Caco-2 (cell line): ENCODE measurements around the gene ATXN1. TPM values are rescaled to one million over a fixed set of nuclear protein-coding genes. Genes with fewer than 3 reads are reported as not detected.

Experiments
- BruUV-seq: library from RNA; stranded (reverse); fragments of 400-500 nt; replicated peaks from 2 replicates; lab custom pipeline; 2021; lab: Mats Ljungman, UMichigan
- CTCF ChIA-PET: fragments of 300-600 bp; sonication (Branson Sonifier 250); formaldehyde crosslinking; loops from one replicate; lab custom pipeline; 2022; ENCODE audit warnings: antibody characterized with exemption; lab: Charles Lee
- POLR2A ChIA-PET: fragments of 300-600 bp; sonication (Branson Sonifier 250); formaldehyde crosslinking; loops from one replicate; lab custom pipeline; 2022; ENCODE audit warnings: antibody characterized with exemption; lab: Charles Lee
- DNase-seq, 2 experiments: peaks; one replicate each; pipeline versions ENCODE4 v3.0.0 to v3.0.0-alpha.2; 2020 to 2022
- H3K27me3 ChIP-seq: replicated peaks from 2 replicates; pipeline ENCODE4 v1.6.0; 2011; ENCODE audit warnings: low read length; ENCODE audit not compliant: control insufficient read depth, insufficient read depth
- H3K36me3 ChIP-seq: 2 replicates; pipeline ENCODE4 v1.5.1; 2011; ENCODE audit warnings: low read length; ENCODE audit not compliant: control insufficient read depth, insufficient read depth
- H3K4me1 ChIP-seq: fragments of 250-450 bp; sonication (Bioruptor Pico); 2 replicates; pipeline ENCODE4 v1.5.1; 2020; ENCODE audit warnings: mild to moderate bottlenecking
- H3K4me3 ChIP-seq: 2 replicates; pipeline ENCODE4 v1.5.1; 2011; ENCODE audit warnings: low read depth, mild to moderate bottlenecking, control low read depth, low read length
- H3K9me3 ChIP-seq: fragments of 250-450 bp; sonication (Bioruptor Pico); 2 replicates; pipeline ENCODE4 v1.5.1; 2020; ENCODE audit warnings: mild to moderate bottlenecking, moderate library complexity
- H3K27ac Mint-ChIP-seq: one replicate; pipeline ENCODE4 v1.8.0; 2022; ENCODE audit warnings: mixed read lengths; ENCODE audit not compliant: unreplicated experiment
- H3K27me3 Mint-ChIP-seq: one replicate; pipeline ENCODE4 v1.8.0; 2022; ENCODE audit warnings: mixed read lengths; ENCODE audit not compliant: insufficient read depth, unreplicated experiment
- H3K36me3 Mint-ChIP-seq: one replicate; pipeline ENCODE4 v1.8.0; 2022; ENCODE audit warnings: mild to moderate bottlenecking, mixed read lengths; ENCODE audit not compliant: insufficient read depth, unreplicated experiment
- H3K4me1 Mint-ChIP-seq: one replicate; pipeline ENCODE4 v1.8.0; 2022; ENCODE audit warnings: low read depth, mixed read lengths; ENCODE audit not compliant: unreplicated experiment
- H3K4me3 Mint-ChIP-seq: one replicate; pipeline ENCODE4 v1.8.0; 2022; ENCODE audit warnings: mild to moderate bottlenecking, moderate library complexity, mixed read lengths; ENCODE audit not compliant: unreplicated experiment
- H3K9me3 Mint-ChIP-seq: one replicate; pipeline ENCODE4 v1.8.0; 2022; ENCODE audit warnings: mixed read lengths; ENCODE audit not compliant: unreplicated experiment
- intact Hi-C: fragments of 100-400 bp; cut with micrococcal nuclease; formaldehyde crosslinking; loops from one replicate; pipeline ENCODE4 v1.10.0; 2022; ENCODE audit not compliant: unreplicated experiment
- total RNA-seq: library from RNA; stranded (reverse); gene quantifications from 2 replicates; pipeline ENCODE4 v1.2.3, GENCODE V29; 2022
- TF ChIP-seq, protein P1 (sequence below), 2 experiments: fragments of 200-600 bp in 1 of 2; IDR thresholded peaks; 1 replicate in 1 of 2; 2 replicates in 1 of 2; pipeline versions ENCODE4 v1.5.1 to v1.8.0; 2011 to 2022; ENCODE audit warnings: antibody characterized with exemption in 1 of 2, control low read depth in 1 of 2, inconsistent platforms in 1 of 2, low read depth in 1 of 2, low read length in 1 of 2, mild to moderate bottlenecking in 1 of 2, moderate library complexity in 1 of 2; ENCODE audit not compliant: insufficient read depth in 1 of 2, severe bottlenecking in 1 of 2, unreplicated experiment in 1 of 2

Gene ATXN1
- total RNA-seq, 1 experiment from 2014 or later: 14.2 TPM

DNA sequence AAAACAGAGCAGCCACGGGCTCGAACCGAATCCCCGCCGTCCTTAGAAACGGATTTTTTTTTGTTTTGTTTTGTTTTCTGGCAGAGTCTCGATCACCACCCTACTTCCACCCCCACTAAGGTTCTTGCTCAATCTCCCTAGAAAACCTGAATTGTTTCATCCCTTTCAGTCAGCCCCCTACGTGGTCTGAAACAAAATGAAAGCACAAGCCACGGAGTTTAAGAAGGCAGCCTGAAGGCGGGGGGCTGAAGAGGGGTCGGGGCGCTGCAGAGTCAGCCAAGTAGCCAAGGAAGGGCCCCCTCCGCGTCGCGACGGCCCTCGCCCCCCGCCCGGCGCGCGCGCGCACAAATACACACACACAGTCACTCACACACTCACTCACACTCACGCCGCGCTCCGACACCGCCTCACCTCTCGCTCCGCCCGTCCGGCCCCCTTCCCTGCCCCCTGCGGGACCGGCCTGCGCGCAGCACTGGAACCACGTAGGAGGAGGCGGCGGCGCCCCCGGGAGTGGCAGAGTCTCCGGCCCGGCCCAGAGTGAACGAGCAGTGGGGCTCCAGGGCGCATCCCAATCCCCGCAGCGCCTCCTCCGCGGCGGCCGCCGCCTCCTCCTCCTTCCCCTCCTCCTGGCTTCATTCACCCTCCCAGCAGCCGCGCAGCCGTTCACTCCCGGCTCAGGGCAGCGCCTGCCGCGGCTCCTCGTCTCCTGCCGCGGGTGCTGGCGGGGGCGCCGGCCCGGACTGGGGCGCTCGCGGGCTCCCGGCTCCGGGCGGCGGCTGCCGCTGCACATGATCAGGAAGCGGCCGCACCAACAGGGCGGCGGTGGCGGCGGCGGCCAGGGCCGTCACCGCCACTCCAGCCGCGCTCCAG, 1.4 kb downstream of the ATXN1 start:
- peaks cover 30% of the 10 kb centered on the region for H3K4me1 ChIP-seq
- Mint-ChIP-seq H3K36me3 (peaks cover 4% of the 10 kb centered on the region), H3K4me1 (peaks cover 23% of the 10 kb centered on the region), H3K27ac (peak overlapping the region; percentile 97), H3K4me3 (peak overlapping the region; percentile 100), H3K9me3 (no peaks in the 10 kb centered on the region), H3K27me3 (no peaks in the 10 kb centered on the region)
- TF ChIP-seq, protein P1, sequence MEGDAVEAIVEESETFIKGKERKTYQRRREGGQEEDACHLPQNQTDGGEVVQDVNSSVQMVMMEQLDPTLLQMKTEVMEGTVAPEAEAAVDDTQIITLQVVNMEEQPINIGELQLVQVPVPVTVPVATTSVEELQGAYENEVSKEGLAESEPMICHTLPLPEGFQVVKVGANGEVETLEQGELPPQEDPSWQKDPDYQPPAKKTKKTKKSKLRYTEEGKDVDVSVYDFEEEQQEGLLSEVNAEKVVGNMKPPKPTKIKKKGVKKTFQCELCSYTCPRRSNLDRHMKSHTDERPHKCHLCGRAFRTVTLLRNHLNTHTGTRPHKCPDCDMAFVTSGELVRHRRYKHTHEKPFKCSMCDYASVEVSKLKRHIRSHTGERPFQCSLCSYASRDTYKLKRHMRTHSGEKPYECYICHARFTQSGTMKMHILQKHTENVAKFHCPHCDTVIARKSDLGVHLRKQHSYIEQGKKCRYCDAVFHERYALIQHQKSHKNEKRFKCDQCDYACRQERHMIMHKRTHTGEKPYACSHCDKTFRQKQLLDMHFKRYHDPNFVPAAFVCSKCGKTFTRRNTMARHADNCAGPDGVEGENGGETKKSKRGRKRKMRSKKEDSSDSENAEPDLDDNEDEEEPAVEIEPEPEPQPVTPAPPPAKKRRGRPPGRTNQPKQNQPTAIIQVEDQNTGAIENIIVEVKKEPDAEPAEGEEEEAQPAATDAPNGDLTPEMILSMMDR (IDR thresholded peaks at IDR 0.05; ENCODE audit: insufficient read depth in 1 of 2, low read depth in 1 of 2, low read length in 1 of 2, severe bottlenecking in 1 of 2, unreplicated experiment in 1 of 2): no peak
- DNase-seq: peak; percentile 76 to 83
- BruUV-seq: no TSS peak
- no peaks in the 10 kb centered on the region for H3K9me3 ChIP-seq
- H3K4me3 ChIP-seq: peak overlapping the region; percentile 75
- no peaks in the 10 kb centered on the region; the same call in 1 of the 2 replicates for H3K36me3 ChIP-seq
- intact Hi-C loops: loop anchor here (5.0 kb wide), 2 partner anchors 88 to 327 kb away; no protein-coding TSS in a partner anchor
- CTCF ChIA-PET: interaction anchor here (1.0 kb wide), 1 partner anchor 247 kb away, joined by 3 read pairs; no protein-coding TSS in a partner anchor
- POLR2A ChIA-PET: interaction anchor here (0.6 to 1.0 kb wide), 2 partner anchors 9 to 287 kb away, joined by 5 read pairs; no protein-coding TSS in a partner anchor
- no peaks in the 10 kb centered on the region for H3K27me3 ChIP-seq

DNA sequence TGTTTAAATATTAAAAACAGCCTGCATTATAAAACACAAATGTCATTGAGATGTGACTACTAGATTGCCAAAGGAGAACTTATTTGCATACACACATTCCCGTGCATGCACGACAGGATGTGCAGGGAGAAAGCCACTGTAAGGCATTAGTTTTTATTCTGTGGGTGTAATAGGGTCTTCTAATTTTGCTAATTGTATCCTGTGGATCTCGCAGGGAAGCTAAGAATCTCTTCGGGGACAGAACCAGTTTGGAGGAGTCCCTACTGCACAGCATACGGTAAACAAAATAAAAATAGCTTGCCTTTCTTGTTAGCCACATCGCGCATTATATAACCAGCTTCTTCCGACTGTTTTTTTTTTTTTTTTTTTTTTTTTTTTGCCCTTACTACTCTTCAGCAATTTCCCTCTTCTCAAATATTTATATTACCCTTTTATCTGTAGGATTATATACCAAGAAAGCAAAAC, 2.0 kb downstream of the ATXN1 start:
- DNase-seq: no peak
- H3K9me3 ChIP-seq: no peaks in the 10 kb centered on the region
- BruUV-seq: TSS peak; percentile 21

More for the DNA sequence above, 2.0 kb downstream of the ATXN1 start:
- POLR2A ChIA-PET: interaction anchor here (0.6 to 1.0 kb wide), 5 partner anchors 9 to 286 kb away, joined by 3 to 7 read pairs (median 5); no protein-coding TSS in a partner anchor
- H3K4me3 Mint-ChIP-seq: peak overlapping the region; percentile 100
- peaks cover 30% of the 10 kb centered on the region for H3K4me1 Mint-ChIP-seq
- peak overlapping the region; percentile 75 for H3K4me3 ChIP-seq
- H3K27ac Mint-ChIP-seq: peak overlapping the region; percentile 97
- intact Hi-C loops: no loop called here
- H3K36me3 ChIP-seq: no peaks in the 10 kb centered on the region; the same call in 1 of the 2 replicates
- no peaks in the 10 kb centered on the region for H3K27me3 ChIP-seq
- CTCF ChIA-PET: interaction anchor here (1.0 kb wide), 1 partner anchor 247 kb away, joined by 3 read pairs; no protein-coding TSS in a partner anchor
- TF ChIP-seq, protein P1 (IDR thresholded peaks at IDR 0.05; ENCODE audit: insufficient read depth in 1 of 2, low read depth in 1 of 2, low read length in 1 of 2, severe bottlenecking in 1 of 2, unreplicated experiment in 1 of 2): no peak
- no peaks in the 10 kb centered on the region for H3K9me3 Mint-ChIP-seq
- peaks cover 35% of the 10 kb centered on the region for H3K4me1 ChIP-seq
- peaks cover 4% of the 10 kb centered on the region for H3K36me3 Mint-ChIP-seq
- H3K27me3 Mint-ChIP-seq: no peaks in the 10 kb centered on the region
